H1 (cell line): ENCODE data around the gene KIAA1755. TPM values are rescaled to one million over a fixed set of nuclear protein-coding genes. Genes with fewer than 3 reads are reported as not detected.

Source experiments
- CTCF ChIA-PET: fragments of 300-600 bp; sonication (Branson Sonifier 250); formaldehyde crosslinking; loops from one replicate; lab custom pipeline; 2021; ENCODE audit not compliant: partially characterized antibody; lab: Charles Lee
- POLR2A ChIA-PET: fragments of 300-600 bp; sonication (Branson Sonifier 250); formaldehyde crosslinking; loops from one replicate; lab custom pipeline; 2021; ENCODE audit warnings: inconsistent platforms; ENCODE audit not compliant: partially characterized antibody; lab: Charles Lee
- DNase-seq, 2 experiments: peaks; one replicate each; pipeline versions ENCODE4 v3.0.0 to v3.0.0-alpha.2; 2010 to 2022; ENCODE audit warnings: low spot score in 2 of 2, low read depth in 1 of 2, mixed read lengths in 1 of 2
- FAIRE-seq: peaks from 2 replicates; lab custom pipeline; 2011; peaks lifted over from hg19 to GRCh38; lab: Jason Lieb, UNC
- H2AFZ ChIP-seq: 2 replicates; pipeline ENCODE4 v1.8.1; 2012; ENCODE audit warnings: low read length, inconsistent platforms
- H2AK5ac ChIP-seq: 2 replicates; pipeline ENCODE4 v1.6.1; 2013; ENCODE audit warnings: low read depth, low read length
- H2BK120ac ChIP-seq: replicated peaks from 2 replicates; pipeline ENCODE3; 2013; ENCODE audit warnings: low read depth, low read length, inconsistent platforms
- H2BK12ac ChIP-seq: 2 replicates; pipeline ENCODE4 v1.6.1; 2013; ENCODE audit warnings: low read depth, low read length
- H2BK15ac ChIP-seq: 2 replicates; pipeline ENCODE4 v1.6.1; 2013; ENCODE audit warnings: low read length
- H2BK20ac ChIP-seq: 2 replicates; pipeline ENCODE4 v1.6.1; 2013; ENCODE audit warnings: low read length
- H2BK5ac ChIP-seq: 2 replicates; pipeline ENCODE4 v1.6.1; 2013; ENCODE audit warnings: low read depth, low read length
- H3K14ac ChIP-seq: 2 replicates; pipeline ENCODE4 v1.6.1; 2013; ENCODE audit warnings: inconsistent platforms; ENCODE audit not compliant: insufficient read length
- H3K18ac ChIP-seq: 2 replicates; pipeline ENCODE4 v1.6.1; 2013; ENCODE audit warnings: low read length; ENCODE audit errors: extremely low read depth
- H3K23ac ChIP-seq: 2 replicates; pipeline ENCODE4 v1.6.1; 2013; ENCODE audit warnings: inconsistent platforms; ENCODE audit not compliant: insufficient read length
- H3K23me2 ChIP-seq: 2 replicates; pipeline ENCODE4 v1.6.1; 2013; ENCODE audit warnings: low read depth, low read length
- H3K27ac ChIP-seq: 2 replicates; pipeline ENCODE4 v1.6.1; 2011; ENCODE audit warnings: low read depth, low read length, inconsistent platforms
- H3K27me3 ChIP-seq, 4 experiments: replicated peaks in 1 of 4; 1 replicate in 1 of 4; 2 replicates in 3 of 4; pipeline versions ENCODE4 v1.6.1 to v1.8.1; 2011 to 2013; ENCODE audit warnings: low read length in 3 of 4, mild to moderate bottlenecking in 3 of 4, inconsistent platforms in 2 of 4, mixed read lengths in 2 of 4, moderate library complexity in 1 of 4; ENCODE audit not compliant: control insufficient read depth in 3 of 4, insufficient read depth in 3 of 4; ENCODE audit errors: extremely low read depth in 1 of 4
- H3K36me3 ChIP-seq, 4 experiments: 2 replicates each; pipeline versions ENCODE4 v1.6.1 to v1.8.1; 2011 to 2013; ENCODE audit warnings: mild to moderate bottlenecking in 4 of 4, low read length in 3 of 4, moderate library complexity in 2 of 4, control low read depth in 1 of 4, inconsistent platforms in 1 of 4; ENCODE audit not compliant: insufficient read depth in 4 of 4, control insufficient read depth in 2 of 4
- H3K4ac ChIP-seq: replicated peaks from 2 replicates; pipeline ENCODE3; 2013; ENCODE audit warnings: low read length, low read depth, mixed read lengths, inconsistent platforms; ENCODE audit not compliant: insufficient read length
- H3K4me1 ChIP-seq, 4 experiments: replicated peaks in 1 of 4; 1 replicate in 1 of 4; 2 replicates in 3 of 4; pipeline versions ENCODE4 v1.6.1 to v1.8.1; 2011 to 2013; ENCODE audit warnings: low read length in 3 of 4, inconsistent platforms in 2 of 4, mixed read lengths in 1 of 4; ENCODE audit not compliant: insufficient read depth in 4 of 4, control insufficient read depth in 3 of 4
- H3K4me2 ChIP-seq, 2 experiments: 2 replicates each; pipeline versions ENCODE4 v1.6.1 to v1.8.1; 2011 to 2013; ENCODE audit warnings: low read depth in 2 of 2, low read length in 2 of 2, control low read depth in 1 of 2, inconsistent platforms in 1 of 2, mild to moderate bottlenecking in 1 of 2; ENCODE audit not compliant: insufficient read depth in 1 of 2
- H3K4me3 ChIP-seq, 4 experiments: fragments of 200-600, 300-600 bp in 1 of 4; sonication (generic), shearing (Covaris generic), sonication (Bioruptor Twin) in 1 of 4; 2 replicates each; pipeline versions ENCODE4 v1.5.1 to v1.8.1; 2011 to 2016; ENCODE audit warnings: low read length in 4 of 4, low read depth in 3 of 4, control low read depth in 2 of 4, inconsistent platforms in 2 of 4, mild to moderate bottlenecking in 2 of 4, mixed read lengths in 1 of 4, moderate library complexity in 1 of 4; ENCODE audit not compliant: insufficient read depth in 2 of 4; ENCODE audit errors: extremely low read depth in 1 of 4
- H3K56ac ChIP-seq: replicated peaks from 2 replicates; pipeline ENCODE3; 2013; ENCODE audit warnings: low read depth, mild to moderate bottlenecking, mixed read lengths, low read length, inconsistent platforms; ENCODE audit not compliant: insufficient read length
- H3K79me1 ChIP-seq: 2 replicates; pipeline ENCODE4 v1.6.1; 2013; ENCODE audit warnings: low read depth, low read length, control low read depth
- H3K79me2 ChIP-seq, 2 experiments: 2 replicates each; pipeline versions ENCODE4 v1.6.1 to v1.8.1; 2012 to 2013; ENCODE audit warnings: low read length in 2 of 2, mild to moderate bottlenecking in 2 of 2, inconsistent platforms in 1 of 2; ENCODE audit not compliant: insufficient read depth in 2 of 2, control insufficient read depth in 1 of 2
- H3K9ac ChIP-seq, 4 experiments: replicated peaks in 1 of 4; 1 replicate in 1 of 4; 2 replicates in 3 of 4; pipeline versions ENCODE4 v1.6.1 to v1.8.1; 2011 to 2013; ENCODE audit warnings: low read depth in 3 of 4, low read length in 3 of 4, control low read depth in 2 of 4, mild to moderate bottlenecking in 2 of 4, moderate library complexity in 2 of 4, inconsistent platforms in 1 of 4; ENCODE audit errors: extremely low read depth in 1 of 4
- H3K9me3 ChIP-seq, 2 experiments: 2 replicates each; pipeline versions ENCODE4 v1.6.1 to v1.8.1; 2012 to 2013; ENCODE audit warnings: mild to moderate bottlenecking in 2 of 2, moderate library complexity in 2 of 2, control low read depth in 1 of 2, inconsistent platforms in 1 of 2, low read depth in 1 of 2, low read length in 1 of 2, mixed read lengths in 1 of 2; ENCODE audit not compliant: insufficient read depth in 2 of 2
- H4K20me1 ChIP-seq, 2 experiments: replicated peaks in 1 of 2; 2 replicates each; pipeline versions ENCODE3 to v1.8.1; 2011 to 2013; ENCODE audit warnings: inconsistent platforms in 2 of 2, low read length in 2 of 2, mild to moderate bottlenecking in 1 of 2; ENCODE audit not compliant: insufficient read depth in 2 of 2, control insufficient read depth in 1 of 2
- H4K5ac ChIP-seq: 2 replicates; pipeline ENCODE4 v1.6.1; 2013; ENCODE audit warnings: low read length, low read depth, mixed read lengths, inconsistent platforms; ENCODE audit not compliant: insufficient read length
- H4K8ac ChIP-seq: 2 replicates; pipeline ENCODE4 v1.8.0; 2013; ENCODE audit warnings: mild to moderate bottlenecking, moderate library complexity, low read length, inconsistent platforms; ENCODE audit not compliant: insufficient read depth; ENCODE audit errors: extremely low read depth
- H4K91ac ChIP-seq: replicated peaks from 2 replicates; pipeline ENCODE3; 2013; ENCODE audit warnings: low read length, mixed read lengths, inconsistent platforms; ENCODE audit not compliant: insufficient read length
- EZH2 ChIP-seq: fragments of 200-600 bp; sonication (generic); IDR thresholded peaks from 2 replicates; pipeline ENCODE4 v1.7.1; 2012; ENCODE audit warnings: low read depth, mild to moderate bottlenecking, moderate library complexity, low read length, inconsistent platforms; ENCODE audit not compliant: severe bottlenecking
- SIN3A ChIP-seq, 2 experiments: IDR thresholded peaks in 1 of 2; conservative IDR thresholded peaks in 1 of 2; 2 replicates each; pipeline ENCODE4 v1.6.1; 2011 to 2012; ENCODE audit warnings: low read length in 2 of 2, improper control_type of control experiment in 1 of 2, low read depth in 1 of 2, mild to moderate bottlenecking in 1 of 2
- TBP ChIP-seq: IDR thresholded peaks from 2 replicates; pipeline ENCODE4 v1.6.1; 2011; ENCODE audit warnings: low read depth, low read length, improper control_type of control experiment
- WGBS, 2 experiments: shearing (Covaris generic) in 1 of 2; methylation state at CpG; one replicate each; pipeline versions ENCODE4 v1.1.6 to v1.1.7; 2013 to 2015; ENCODE audit warnings: low lambda C conversion rate in 2 of 2, mixed read lengths in 2 of 2, inconsistent platforms in 1 of 2, low coverage in 1 of 2, missing lambda C conversion rate in 1 of 2; ENCODE audit not compliant: insufficient replicate concordance in 2 of 2, insufficient coverage in 1 of 2, insufficient read length in 1 of 2; ENCODE audit errors: extremely low coverage in 1 of 2, missing lambda C conversion rate in 1 of 2; 5-methylcytosine and 5-hydroxymethylcytosine counted together
- polyA plus RNA-seq, 7 experiments: library from polyadenylated mRNA; depleted of rRNA in 3 of 7; stranded (reverse) in 5 of 7; unstranded in 2 of 7; fragments of >200 nt in 5 of 7; fragments of 200-250 nt in 2 of 7; gene quantifications; 1 replicate in 5 of 7; 2 replicates in 1 of 7; 4 replicates in 1 of 7; pipeline versions ENCODE4 v1.2.1 to v1.2.3, GENCODE V29; 2011 to 2013; ENCODE audit warnings: missing spikeins in 2 of 7, mixed read lengths in 2 of 7
- total RNA-seq: library from RNA; stranded (reverse); fragmentation: NEBNext Ultra II Directional; extraction: Animal tissue kit (Norgen Biotek cat#: 25700); gene quantifications from 2 replicates; pipeline ENCODE4 v1.2.1, GENCODE V29; 2021

KIAA1755 gene
- total and polyA plus RNA-seq, 2 of the 8 experiments (the other 6 are each of a cell fraction or from before 2014, with no cell fraction given), result 0.23 TPM; not detected in 1

DNA sequence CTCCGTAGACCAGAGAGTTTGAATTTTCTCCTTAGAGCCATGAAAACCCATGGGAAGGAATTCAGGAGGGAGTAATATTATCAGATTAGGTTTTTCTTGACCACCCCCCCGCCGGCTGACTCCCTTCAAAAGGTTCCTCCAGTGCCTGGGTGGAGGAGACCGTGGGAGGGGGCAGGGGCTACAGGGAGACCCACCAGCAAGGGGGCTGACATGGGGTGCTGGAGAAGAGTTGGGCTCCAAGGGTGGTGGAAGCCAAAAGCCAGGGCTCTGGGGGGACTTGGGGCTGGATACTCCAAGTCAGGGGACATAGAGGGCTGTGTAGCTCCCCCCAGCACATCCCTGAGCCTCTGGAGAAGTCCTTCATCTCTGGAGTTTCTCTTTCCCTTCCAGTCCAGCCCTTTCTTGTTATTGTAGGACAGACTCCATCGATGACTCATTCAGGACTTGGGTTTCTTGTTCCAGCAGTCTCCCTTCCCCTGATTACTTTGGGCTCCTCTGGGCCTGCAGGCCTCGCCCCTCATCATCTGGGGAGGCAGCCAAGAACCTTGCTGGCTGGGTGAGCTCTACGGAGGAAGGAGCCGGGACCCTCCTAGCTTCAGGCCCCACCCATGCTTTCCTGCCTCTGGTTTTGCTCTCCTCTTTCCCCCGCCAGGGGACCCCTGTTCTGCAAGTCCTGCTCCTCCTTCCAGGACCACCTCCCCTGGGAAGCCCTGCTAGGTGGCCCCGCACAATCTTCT, 10.5 kb upstream of the KIAA1755 start:
- Histone ChIP-seq H3K4me3 (no peak overlapping the region), H3K4ac (no peak overlapping the region), H3K18ac (no peak overlapping the region), H2BK20ac (no peak overlapping the region), H2AK5ac (no peak overlapping the region), H3K79me2 (no peaks in the 10 kb centered on the region), H4K91ac (no peak overlapping the region), H3K27ac (no peak overlapping the region), H3K56ac (no peak overlapping the region), H3K4me1 (no peaks in the 10 kb centered on the region), H3K9ac (no peak overlapping the region), H3K23ac (no peak overlapping the region), H3K14ac (no peak overlapping the region), H4K20me1 (no peaks in the 10 kb centered on the region), H2BK120ac (no peak overlapping the region), H3K9me3 (peaks cover 0 to 3% of the 10 kb centered on the region in 2 experiments; a peak in 1 of 4 replicates), H3K36me3 (no peaks in the 10 kb centered on the region), H2BK12ac (no peak overlapping the region), H2BK15ac (no peak overlapping the region), H3K79me1 (no peaks in the 10 kb centered on the region), H2AFZ (no peak overlapping the region), H3K27me3 (no peaks in the 10 kb centered on the region), H4K5ac (no peak overlapping the region), H3K23me2 (no peaks in the 10 kb centered on the region), H4K8ac (no peak overlapping the region), H2BK5ac (no peak overlapping the region), H3K4me2 (no peak overlapping the region)
- no peak for TF ChIP-seq EZH2
- TF ChIP-seq SIN3A (conservative IDR thresholded peaks at IDR 0.05 in 1 of 2, IDR thresholded peaks at IDR 0.05 in 1 of 2; ENCODE audit: low read depth in 1 of 2, low read length in 2 of 2), result no peak
- no peak for TF ChIP-seq TBP
- ChIA-PET CTCF (interaction anchor here (1.4 to 1.7 kb wide), 2 partner anchors 46 to 53 kb away, joined by 3 to 4 read pairs; no protein-coding TSS in a partner anchor), POLR2A (no interaction called here)
- FAIRE-seq (no peak), DNase-seq (no peak)
- 87% methylated on average over 10 of the region's 10 CpGs; no CpG with 5 or more reads in 1 of the 2 experiments for WGBS, 2 experiments
